ENCODE measurements around the gene MED15. TPM values are rescaled to one million over a fixed set of nuclear protein-coding genes. Genes with fewer than 3 reads are reported as not detected.

Gene MED15
- total and polyA plus RNA-seq, 10 of the 15 experiments (the other 5 are each of a cell fraction or from before 2014, with no cell fraction given) = 1.4 to 75.2 (median 26.9) TPM

DNA sequence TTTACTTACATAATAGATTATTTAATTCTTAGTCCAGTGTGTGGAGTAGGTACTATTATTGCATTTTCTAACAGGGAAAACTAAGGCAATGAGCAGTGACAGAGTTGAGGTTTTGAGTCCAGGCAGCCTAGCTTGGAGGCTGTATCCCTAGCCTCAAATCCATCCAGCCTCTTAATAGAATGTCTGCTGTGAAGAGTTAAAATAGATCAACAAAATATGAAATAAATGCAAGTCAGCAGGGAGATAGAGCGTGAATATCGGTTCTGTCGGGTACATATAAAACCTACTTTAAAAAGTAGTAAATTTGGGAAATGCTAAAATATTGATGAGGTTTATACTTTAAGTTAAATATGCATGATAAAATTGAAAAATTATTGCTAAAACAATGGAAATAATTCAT lies 53.3 kb downstream of the MED15 start (continued):
- TF ChIP-seq, protein P1, sequence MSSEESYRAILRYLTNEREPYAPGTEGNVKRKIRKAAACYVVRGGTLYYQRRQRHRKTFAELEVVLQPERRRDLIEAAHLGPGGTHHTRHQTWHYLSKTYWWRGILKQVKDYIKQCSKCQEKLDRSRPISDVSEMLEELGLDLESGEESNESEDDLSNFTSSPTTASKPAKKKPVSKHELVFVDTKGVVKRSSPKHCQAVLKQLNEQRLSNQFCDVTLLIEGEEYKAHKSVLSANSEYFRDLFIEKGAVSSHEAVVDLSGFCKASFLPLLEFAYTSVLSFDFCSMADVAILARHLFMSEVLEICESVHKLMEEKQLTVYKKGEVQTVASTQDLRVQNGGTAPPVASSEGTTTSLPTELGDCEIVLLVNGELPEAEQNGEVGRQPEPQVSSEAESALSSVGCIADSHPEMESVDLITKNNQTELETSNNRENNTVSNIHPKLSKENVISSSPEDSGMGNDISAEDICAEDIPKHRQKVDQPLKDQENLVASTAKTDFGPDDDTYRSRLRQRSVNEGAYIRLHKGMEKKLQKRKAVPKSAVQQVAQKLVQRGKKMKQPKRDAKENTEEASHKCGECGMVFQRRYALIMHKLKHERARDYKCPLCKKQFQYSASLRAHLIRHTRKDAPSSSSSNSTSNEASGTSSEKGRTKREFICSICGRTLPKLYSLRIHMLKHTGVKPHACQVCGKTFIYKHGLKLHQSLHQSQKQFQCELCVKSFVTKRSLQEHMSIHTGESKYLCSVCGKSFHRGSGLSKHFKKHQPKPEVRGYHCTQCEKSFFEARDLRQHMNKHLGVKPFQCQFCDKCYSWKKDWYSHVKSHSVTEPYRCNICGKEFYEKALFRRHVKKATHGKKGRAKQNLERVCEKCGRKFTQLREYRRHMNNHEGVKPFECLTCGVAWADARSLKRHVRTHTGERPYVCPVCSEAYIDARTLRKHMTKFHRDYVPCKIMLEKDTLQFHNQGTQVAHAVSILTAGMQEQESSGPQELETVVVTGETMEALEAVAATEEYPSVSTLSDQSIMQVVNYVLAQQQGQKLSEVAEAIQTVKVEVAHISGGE (CRISPR knock-in tag; IDR thresholded peaks at IDR 0.05) = no peak
- TF ChIP-seq BRCA1 (IDR thresholded peaks at IDR 0.05; ENCODE audit: low read depth, low read length) = no peak
- no peak for TF ChIP-seq TBL1XR1 (IDR thresholded peaks at IDR 0.05; ENCODE audit: low read depth, low read length)
- TF ChIP-seq ZNF274 (IDR thresholded peaks at IDR 0.05; ENCODE audit: insufficient read depth, insufficient read length) = no peak
- TF ChIP-seq ETV6 (conservative IDR thresholded peaks at IDR 0.05 in 1 of 2, IDR thresholded peaks at IDR 0.05 in 1 of 2; ENCODE audit: borderline replicate concordance in 1 of 2, low read depth in 1 of 2) = no peak
- TF ChIP-seq, protein P2, sequence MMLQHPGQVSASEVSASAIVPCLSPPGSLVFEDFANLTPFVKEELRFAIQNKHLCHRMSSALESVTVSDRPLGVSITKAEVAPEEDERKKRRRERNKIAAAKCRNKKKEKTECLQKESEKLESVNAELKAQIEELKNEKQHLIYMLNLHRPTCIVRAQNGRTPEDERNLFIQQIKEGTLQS (IDR thresholded peaks at IDR 0.05; ENCODE audit: borderline replicate concordance, extremely low read depth, low read depth, low read length) = no peak
- no peak for TF ChIP-seq JUNB (IDR thresholded peaks at IDR 0.05)
- no peak for TF ChIP-seq KAT2A (conservative IDR thresholded peaks at IDR 0.05; ENCODE audit: control insufficient read depth, low read depth, low read length)
- TF ChIP-seq, protein P3, sequence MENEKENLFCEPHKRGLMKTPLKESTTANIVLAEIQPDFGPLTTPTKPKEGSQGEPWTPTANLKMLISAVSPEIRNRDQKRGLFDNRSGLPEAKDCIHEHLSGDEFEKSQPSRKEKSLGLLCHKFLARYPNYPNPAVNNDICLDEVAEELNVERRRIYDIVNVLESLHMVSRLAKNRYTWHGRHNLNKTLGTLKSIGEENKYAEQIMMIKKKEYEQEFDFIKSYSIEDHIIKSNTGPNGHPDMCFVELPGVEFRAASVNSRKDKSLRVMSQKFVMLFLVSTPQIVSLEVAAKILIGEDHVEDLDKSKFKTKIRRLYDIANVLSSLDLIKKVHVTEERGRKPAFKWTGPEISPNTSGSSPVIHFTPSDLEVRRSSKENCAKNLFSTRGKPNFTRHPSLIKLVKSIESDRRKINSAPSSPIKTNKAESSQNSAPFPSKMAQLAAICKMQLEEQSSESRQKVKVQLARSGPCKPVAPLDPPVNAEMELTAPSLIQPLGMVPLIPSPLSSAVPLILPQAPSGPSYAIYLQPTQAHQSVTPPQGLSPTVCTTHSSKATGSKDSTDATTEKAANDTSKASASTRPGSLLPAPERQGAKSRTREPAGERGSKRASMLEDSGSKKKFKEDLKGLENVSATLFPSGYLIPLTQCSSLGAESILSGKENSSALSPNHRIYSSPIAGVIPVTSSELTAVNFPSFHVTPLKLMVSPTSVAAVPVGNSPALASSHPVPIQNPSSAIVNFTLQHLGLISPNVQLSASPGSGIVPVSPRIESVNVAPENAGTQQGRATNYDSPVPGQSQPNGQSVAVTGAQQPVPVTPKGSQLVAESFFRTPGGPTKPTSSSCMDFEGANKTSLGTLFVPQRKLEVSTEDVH (IDR thresholded peaks at IDR 0.05; ENCODE audit: low read depth, partially characterized antibody) = no peak
- no peak for TF ChIP-seq KLF5 (IDR thresholded peaks at IDR 0.05; ENCODE audit: partially characterized antibody)
- TF ChIP-seq NFYB (IDR thresholded peaks at IDR 0.05; ENCODE audit: insufficient read depth, low read depth, low read length) = no peak

Data from GM12878 (cell line).